ENCODE results near the gene TBCE.

DNA sequence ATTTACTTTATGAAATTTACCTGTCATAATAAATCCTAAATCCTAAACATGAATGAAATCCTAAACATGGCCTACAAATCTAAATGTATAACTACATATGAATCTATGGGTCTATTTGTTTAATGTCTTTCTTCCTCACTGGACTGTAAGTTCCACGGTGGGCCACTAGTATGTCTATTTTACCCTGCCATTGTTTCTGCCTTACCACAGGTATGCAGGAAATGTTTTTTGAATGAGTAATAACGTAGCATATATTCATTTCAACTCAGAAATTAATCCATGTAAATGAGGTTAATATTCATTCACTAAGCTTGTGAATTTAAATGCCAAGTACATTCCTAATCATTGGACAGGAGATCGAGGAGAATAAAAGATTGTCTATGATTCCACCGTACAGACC lies 101.7 kb downstream of the TBCE start:
- TF ChIP-seq, protein P1, sequence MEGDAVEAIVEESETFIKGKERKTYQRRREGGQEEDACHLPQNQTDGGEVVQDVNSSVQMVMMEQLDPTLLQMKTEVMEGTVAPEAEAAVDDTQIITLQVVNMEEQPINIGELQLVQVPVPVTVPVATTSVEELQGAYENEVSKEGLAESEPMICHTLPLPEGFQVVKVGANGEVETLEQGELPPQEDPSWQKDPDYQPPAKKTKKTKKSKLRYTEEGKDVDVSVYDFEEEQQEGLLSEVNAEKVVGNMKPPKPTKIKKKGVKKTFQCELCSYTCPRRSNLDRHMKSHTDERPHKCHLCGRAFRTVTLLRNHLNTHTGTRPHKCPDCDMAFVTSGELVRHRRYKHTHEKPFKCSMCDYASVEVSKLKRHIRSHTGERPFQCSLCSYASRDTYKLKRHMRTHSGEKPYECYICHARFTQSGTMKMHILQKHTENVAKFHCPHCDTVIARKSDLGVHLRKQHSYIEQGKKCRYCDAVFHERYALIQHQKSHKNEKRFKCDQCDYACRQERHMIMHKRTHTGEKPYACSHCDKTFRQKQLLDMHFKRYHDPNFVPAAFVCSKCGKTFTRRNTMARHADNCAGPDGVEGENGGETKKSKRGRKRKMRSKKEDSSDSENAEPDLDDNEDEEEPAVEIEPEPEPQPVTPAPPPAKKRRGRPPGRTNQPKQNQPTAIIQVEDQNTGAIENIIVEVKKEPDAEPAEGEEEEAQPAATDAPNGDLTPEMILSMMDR (IDR thresholded peaks at IDR 0.05), result no peak
- TF ChIP-seq POLR2A (IDR thresholded peaks at IDR 0.05), result no peak
